OCI-LY3 (cell line): Measurements from ENCODE around the gene ANGPTL7.
"Not testable (repeated sequence)": the region's sequence is repeated elsewhere in the genome, so short reads cannot be mapped to it uniquely, and the experiment has no call there.

ENCODE experiments used
- H2AFZ ChIP-seq: fragments of 200-600, 300-600 bp; shearing (Covaris generic); 2 replicates; pipeline ENCODE4 v1.6.0; 2014; ENCODE audit warnings: antibody characterized with exemption, low read depth, low read length
- H3K27ac ChIP-seq: fragments of 200-600, 300-600 bp; sonication (generic); 2 replicates; pipeline ENCODE4 v1.5.1; 2014; ENCODE audit warnings: mild to moderate bottlenecking, low read length, moderate library complexity, mixed read lengths
- H3K27me3 ChIP-seq: fragments of 200-600, 300-600 bp; sonication (generic); 2 replicates; pipeline ENCODE4 v1.6.1; 2014; ENCODE audit warnings: low read depth, low read length, mixed read lengths
- H3K36me3 ChIP-seq: fragments of 200-600, 300-600 bp; sonication (generic); replicated peaks from 2 replicates; pipeline ENCODE3; 2014; ENCODE audit warnings: low read depth, low read length, mixed read lengths
- H3K4me1 ChIP-seq: fragments of 300-600, 200-600 bp; sonication (generic); 2 replicates; pipeline ENCODE4 v1.6.1; 2014; ENCODE audit warnings: low read length, mixed read lengths
- H3K4me2 ChIP-seq: fragments of 200-600, 300-600 bp; sonication (generic); 2 replicates; pipeline ENCODE4 v1.6.1; 2014; ENCODE audit warnings: low read length, mixed read lengths
- H3K4me3 ChIP-seq: fragments of 300-600, 200-600 bp; sonication (generic); 2 replicates; pipeline ENCODE4 v1.5.1; 2014; ENCODE audit warnings: antibody characterized with exemption, mild to moderate bottlenecking, low read length, moderate library complexity
- H3K79me2 ChIP-seq: fragments of 300-600, 200-600 bp; shearing (Covaris generic); 2 replicates; pipeline ENCODE4 v1.6.1; 2014; ENCODE audit warnings: mild to moderate bottlenecking, low read length, mixed read lengths
- H3K9ac ChIP-seq: fragments of 300-600, 200-600 bp; shearing (Covaris generic); 2 replicates; pipeline ENCODE4 v1.6.0; 2014; ENCODE audit warnings: mild to moderate bottlenecking, low read length, moderate library complexity
- H3K9me3 ChIP-seq: fragments of 200-600, 300-600 bp; shearing (Covaris generic); 2 replicates; pipeline ENCODE4 v1.6.1; 2014; ENCODE audit warnings: low read length, mixed read lengths; ENCODE audit not compliant: insufficient read depth
- H4K20me1 ChIP-seq: fragments of 200-600, 300-600 bp; sonication (generic); 2 replicates; pipeline ENCODE4 v1.6.1; 2016; ENCODE audit warnings: low read length, mixed read lengths; ENCODE audit not compliant: insufficient read depth
- EZH2phosphoT487 ChIP-seq: fragments of 200-600 bp; shearing (Covaris generic); IDR thresholded peaks from 2 replicates; pipeline ENCODE4 v1.6.1; 2018; ENCODE audit warnings: antibody characterized with exemption, mixed run types, low read depth
- TF ChIP-seq, protein P1 (sequence below): fragments of 200-600, 300-600 bp; sonication (generic); IDR thresholded peaks from 2 replicates; pipeline ENCODE4 v1.5.1; 2014; ENCODE audit warnings: antibody characterized with exemption, low read length, low read depth

ANGPTL7 gene

DNA sequence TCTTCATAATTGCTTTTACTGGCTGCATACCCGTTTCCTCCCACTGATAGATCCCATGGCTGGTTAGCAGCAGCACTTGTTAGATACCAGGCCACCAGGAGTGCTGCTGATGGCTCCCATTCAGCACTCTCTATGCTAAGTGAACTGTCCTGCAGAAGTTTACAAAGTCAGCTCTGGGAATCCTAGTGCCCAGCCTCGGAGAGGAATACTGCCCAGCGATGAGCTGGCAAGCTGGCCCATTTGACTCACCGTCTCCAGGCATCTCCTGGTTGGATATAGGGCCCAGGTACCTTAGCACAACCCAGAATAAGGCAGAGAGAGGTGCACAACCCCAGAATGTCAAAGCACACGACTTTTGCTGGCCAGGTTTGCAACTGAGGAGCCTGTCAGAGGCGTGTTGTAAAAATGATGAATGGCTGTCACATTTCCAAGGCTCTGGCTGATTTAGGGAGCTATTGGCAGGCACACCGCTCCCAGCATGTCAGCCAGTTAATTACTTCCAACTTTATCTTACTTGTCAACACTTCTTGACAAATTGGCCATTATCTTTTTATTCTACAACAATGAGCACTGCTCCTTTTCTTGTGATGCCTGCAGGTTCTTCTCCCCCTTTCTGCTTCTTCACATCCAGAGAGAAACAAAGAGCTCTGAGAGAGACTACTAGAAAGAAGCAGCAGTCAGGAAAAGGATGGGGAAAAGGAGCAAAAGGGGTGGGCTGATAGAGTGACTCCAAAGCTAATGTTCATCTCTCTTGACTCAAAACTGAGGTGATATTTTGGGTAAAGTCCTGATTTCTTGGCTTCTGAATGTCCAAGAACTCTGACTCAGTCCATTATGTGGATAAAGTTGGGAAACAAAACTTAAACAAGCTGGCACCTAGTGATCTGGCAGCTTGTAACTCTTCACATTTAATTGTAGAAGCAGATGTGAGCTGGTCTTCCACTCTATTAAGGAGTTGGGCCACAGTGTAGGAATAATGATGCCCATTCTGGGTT is 10.8 kb upstream of the ANGPTL7 start:
- Histone ChIP-seq H3K79me2 (no peaks in the 10 kb centered on the region), H4K20me1 (no peaks in the 10 kb centered on the region), H3K4me1 (no peaks in the 10 kb centered on the region), H3K36me3 (no peaks in the 10 kb centered on the region), H3K4me3 (no peak overlapping the region), H3K9me3 (no peaks in the 10 kb centered on the region), H3K27me3 (no peaks in the 10 kb centered on the region), H3K9ac (no peak overlapping the region), H3K27ac (no peak overlapping the region), H3K4me2 (no peak overlapping the region), H2AFZ (no peak overlapping the region)
- TF ChIP-seq, protein P1, sequence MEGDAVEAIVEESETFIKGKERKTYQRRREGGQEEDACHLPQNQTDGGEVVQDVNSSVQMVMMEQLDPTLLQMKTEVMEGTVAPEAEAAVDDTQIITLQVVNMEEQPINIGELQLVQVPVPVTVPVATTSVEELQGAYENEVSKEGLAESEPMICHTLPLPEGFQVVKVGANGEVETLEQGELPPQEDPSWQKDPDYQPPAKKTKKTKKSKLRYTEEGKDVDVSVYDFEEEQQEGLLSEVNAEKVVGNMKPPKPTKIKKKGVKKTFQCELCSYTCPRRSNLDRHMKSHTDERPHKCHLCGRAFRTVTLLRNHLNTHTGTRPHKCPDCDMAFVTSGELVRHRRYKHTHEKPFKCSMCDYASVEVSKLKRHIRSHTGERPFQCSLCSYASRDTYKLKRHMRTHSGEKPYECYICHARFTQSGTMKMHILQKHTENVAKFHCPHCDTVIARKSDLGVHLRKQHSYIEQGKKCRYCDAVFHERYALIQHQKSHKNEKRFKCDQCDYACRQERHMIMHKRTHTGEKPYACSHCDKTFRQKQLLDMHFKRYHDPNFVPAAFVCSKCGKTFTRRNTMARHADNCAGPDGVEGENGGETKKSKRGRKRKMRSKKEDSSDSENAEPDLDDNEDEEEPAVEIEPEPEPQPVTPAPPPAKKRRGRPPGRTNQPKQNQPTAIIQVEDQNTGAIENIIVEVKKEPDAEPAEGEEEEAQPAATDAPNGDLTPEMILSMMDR = no peak
- no peak for TF ChIP-seq EZH2phosphoT487

DNA sequence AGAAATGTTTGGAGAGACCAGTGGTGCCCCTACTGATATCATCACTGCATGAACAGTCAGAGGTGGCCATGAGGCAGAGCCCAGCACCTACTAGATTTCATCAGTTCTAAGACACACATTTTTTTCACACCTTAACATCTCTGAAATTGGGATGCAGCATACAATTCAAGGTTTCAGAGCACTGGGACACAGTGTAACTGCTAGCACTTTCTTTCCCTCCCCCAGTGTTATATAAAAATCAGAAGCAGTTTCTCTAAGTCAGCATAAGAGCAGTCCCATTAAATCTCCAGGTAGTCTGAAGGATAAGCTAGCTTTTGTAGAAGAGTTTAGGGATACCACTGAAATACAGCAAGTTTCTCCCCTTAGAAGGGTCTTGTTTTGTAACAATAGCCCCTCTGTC is 10.0 kb upstream of the ANGPTL7 start:
- H3K27me3 ChIP-seq = no peaks in the 10 kb centered on the region
- H3K27ac ChIP-seq = no peak overlapping the region
- no peaks in the 10 kb centered on the region for H3K36me3 ChIP-seq
- TF ChIP-seq, protein P1 = no peak
- TF ChIP-seq EZH2phosphoT487 = no peak
- no peak overlapping the region for H3K4me2 ChIP-seq
- H3K9me3 ChIP-seq = no peaks in the 10 kb centered on the region
- no peak overlapping the region for H3K4me3 ChIP-seq
- H4K20me1 ChIP-seq = no peaks in the 10 kb centered on the region
- H3K9ac ChIP-seq = no peak overlapping the region
- H3K79me2 ChIP-seq = no peaks in the 10 kb centered on the region
- no peaks in the 10 kb centered on the region for H3K4me1 ChIP-seq
- H2AFZ ChIP-seq = no peak overlapping the region

DNA sequence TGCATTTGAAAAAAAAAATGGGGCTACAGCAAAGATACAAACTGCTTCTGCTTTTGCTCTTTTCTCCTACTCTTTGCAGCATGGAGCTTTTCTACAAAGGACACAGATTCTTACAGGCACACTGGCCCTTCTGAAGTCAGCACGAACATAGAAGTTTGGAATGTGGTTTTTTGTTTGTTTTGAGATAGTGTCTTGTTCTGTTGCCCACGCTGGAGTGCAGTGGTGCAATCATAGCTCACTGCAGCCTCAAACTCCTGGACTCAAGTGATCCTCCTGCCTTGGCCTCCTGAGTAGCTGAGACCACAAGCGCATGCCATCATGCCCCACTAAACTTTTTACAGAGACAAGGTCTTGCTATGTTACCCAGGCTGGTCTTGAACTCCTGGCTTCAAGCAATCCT is 9.4 kb upstream of the ANGPTL7 start:
- H3K4me2 ChIP-seq, H3K9ac ChIP-seq, H2AFZ ChIP-seq, H3K79me2 ChIP-seq, H3K27ac ChIP-seq, H4K20me1 ChIP-seq, H3K4me1 ChIP-seq, H3K9me3 ChIP-seq, H3K36me3 ChIP-seq, H3K27me3 ChIP-seq, H3K4me3 ChIP-seq: not testable (repeated sequence)

DNA sequence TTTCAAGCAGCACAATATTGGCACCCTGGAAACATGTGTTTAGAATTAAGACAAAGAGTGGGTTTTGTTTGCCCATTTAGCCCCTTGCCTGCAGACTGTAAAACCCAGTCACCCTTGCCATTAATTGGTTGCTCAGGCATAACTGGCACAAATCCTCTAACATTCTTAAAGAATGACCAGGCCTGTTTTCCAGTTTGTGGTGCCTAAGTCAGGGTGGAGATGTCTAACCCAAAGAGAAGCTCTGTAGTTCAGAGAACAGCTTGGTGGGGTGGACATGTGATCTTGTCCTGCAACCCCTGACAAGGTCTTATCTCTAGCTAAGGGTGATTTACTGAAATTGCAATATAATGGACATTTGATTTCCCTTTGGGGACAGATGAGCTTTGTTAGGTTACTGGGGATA is 8.8 kb upstream of the ANGPTL7 start:
- H3K9ac ChIP-seq = no peak overlapping the region
- H3K4me2 ChIP-seq = no peak overlapping the region
- H3K9me3 ChIP-seq = no peaks in the 10 kb centered on the region
- H3K79me2 ChIP-seq = no peaks in the 10 kb centered on the region
- no peaks in the 10 kb centered on the region for H3K36me3 ChIP-seq
- no peak for TF ChIP-seq EZH2phosphoT487
- TF ChIP-seq, protein P1 = no peak
- no peak overlapping the region for H3K27ac ChIP-seq
- no peaks in the 10 kb centered on the region for H3K4me1 ChIP-seq
- no peak overlapping the region for H3K4me3 ChIP-seq
- no peaks in the 10 kb centered on the region for H3K27me3 ChIP-seq
- H4K20me1 ChIP-seq = no peaks in the 10 kb centered on the region
- H2AFZ ChIP-seq = no peak overlapping the region
